Putamen (tissue), 1 donor: ENCODE data around the gene TNS3.

Experiments
- DNase-seq: peaks from one replicate; pipeline ENCODE4 v3.0.0-alpha.2; 2016; ENCODE audit warnings: low spot score

Gene TNS3

DNA sequence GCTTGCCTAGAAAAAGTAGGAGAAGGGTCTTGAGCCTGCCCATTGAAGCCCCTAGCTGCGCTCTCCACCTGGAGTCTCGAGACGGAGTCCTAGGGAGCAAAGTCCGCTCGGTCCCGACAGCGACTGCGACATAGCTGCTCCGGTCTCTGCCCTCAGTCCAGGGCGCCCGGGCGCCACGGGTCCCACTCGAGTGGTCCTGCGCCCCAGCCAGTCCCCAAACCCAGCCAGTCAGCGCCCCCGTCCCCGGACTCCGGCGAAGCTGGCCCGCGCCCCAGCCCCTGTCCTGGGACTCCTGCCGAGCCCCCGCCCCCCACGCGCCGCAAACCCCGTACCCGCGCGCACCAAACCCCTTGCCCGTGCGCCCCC is 490 bp downstream of the TNS3 start:
- no peak for DNase-seq

DNA sequence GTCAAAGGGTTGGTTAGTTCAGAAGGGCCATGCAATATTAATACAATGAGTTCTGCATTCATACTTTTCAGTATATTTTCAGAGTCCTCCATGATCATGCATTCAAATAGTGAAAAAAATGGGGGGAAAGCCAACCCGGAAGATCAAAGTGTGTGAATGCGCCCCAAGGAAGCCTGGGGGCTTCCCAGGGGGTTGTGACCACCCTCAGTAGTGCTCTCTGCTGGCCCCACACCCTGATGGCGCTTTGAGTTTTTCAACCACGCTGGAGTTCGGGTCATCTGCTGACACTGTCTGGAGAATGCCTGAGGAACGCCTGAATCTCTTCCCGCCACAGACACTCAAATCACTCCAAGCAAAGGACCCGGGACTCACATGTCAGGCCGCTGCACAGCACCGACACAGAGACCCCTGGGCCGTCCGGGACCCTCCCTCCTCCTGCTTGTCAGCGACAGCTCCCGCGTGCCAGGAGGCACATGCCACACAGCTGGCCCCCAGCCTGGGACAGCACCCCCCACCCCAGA is 1.0 kb downstream of the TNS3 start:
- DNase-seq, result no peak

- DNase-seq, result no peak
These were observed 1.7 kb downstream of the TNS3 start for GRCh38 chr7:47580175-47580706.

DNA sequence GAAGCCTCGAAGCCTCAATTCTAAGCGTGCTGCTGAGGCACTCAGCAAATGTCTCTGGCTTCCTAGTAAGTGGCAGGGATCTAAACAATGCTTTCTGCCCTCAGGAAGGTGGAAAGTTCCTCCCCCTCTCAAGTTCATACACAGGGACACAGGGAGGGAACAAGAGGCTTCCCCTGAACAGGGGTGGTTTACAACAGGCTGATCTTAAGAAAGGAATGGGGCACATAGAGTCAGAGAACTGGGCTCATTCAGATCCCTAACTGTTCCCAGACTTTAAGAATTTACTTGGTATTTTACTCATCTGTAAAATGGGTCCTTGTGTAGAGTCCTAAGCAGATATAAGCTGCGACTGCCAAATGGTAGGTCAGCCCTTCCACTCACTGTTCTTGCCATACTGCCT is 2.5 kb downstream of the TNS3 start:
- DNase-seq, result no peak

GRCh38 chr7:47578579-47579270 is 3.2 kb downstream of the TNS3 start:
- DNase-seq, result no peak

- DNase-seq, result no peak
These were observed 4.5 kb downstream of the TNS3 start for GRCh38 chr7:47577321-47577919.

- no peak for DNase-seq
These were observed 5.0 kb downstream of the TNS3 start for GRCh38 chr7:47576866-47577306.

DNA sequence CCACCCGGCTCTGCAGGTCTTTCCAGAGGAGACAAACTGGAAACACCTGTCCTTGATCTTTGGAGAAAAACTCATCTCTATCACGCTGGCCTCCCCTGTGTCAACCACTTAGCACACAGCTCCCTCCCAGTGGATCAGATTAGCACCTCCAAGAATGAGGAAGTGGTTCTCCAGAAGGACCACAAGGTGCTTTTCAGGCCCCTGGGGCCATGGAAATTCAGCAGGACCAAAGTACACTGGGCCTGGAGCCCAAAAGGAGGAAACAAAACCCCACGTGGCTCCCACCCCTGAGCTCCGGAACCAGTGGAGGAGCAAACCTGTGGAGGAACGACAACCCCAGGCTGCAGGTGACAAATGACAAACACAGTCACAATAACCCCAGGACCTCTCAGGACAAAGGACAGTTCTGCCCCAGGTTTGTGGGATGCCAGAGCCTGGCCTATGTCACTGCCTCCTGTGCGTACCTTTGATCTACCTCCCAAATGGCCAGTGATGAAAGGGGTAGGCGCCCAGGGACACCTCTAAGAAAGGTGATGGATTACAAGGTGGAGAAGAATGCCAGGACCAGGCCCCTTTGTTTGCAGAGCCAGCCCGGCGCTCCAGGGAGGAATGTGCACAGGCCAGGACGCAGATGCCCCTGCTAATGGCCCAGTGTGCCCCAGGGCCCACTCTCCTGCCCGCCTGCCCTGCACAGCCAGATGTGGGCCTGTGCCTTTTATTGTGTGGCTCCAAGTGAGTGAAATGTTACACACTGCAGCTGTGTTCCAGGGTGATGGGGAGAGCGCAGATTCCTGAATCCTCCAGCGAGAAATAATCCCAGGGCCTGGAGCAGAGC is 5.7 kb downstream of the TNS3 start:
- no peak for DNase-seq

- no peak for DNase-seq
These were observed 7.2 kb downstream of the TNS3 start for GRCh38 chr7:47574482-47575329.

DNA sequence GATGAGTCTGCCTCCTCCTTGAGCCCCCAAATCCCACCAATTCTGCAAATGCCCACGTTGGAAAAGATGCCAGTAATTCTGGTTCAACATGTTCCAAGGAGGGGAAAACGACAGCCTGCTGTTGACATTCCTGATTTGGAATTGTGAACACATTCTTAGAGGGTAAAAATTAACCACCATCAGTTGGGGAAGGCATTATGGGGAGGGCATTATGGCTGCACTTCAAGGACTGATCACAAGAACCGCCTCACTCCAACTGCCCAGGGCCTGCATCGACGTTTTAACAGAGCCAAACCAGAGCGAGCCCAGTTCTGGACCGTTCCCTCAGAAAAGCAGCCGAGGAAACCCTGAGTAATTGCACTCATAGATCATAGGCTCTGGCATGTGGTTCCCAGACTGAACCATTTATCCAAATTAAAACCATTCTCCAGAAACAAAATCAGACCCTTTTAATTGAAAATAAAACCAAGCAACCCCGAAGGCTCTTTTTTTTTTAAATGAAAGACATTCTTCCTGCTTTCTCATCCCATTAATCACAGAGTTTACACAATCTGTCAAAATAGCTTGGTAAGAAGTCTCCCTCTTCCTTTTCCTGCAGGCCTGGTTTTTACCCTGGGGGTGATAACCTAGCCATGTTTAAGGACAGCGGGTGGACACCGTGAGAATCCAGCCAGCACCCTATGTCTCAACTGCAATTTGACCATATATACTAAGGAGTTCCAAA is 8.0 kb downstream of the TNS3 start:
- DNase-seq, result no peak

- DNase-seq, result no peak
These were observed 8.8 kb downstream of the TNS3 start for GRCh38 chr7:47572939-47573757.

DNA sequence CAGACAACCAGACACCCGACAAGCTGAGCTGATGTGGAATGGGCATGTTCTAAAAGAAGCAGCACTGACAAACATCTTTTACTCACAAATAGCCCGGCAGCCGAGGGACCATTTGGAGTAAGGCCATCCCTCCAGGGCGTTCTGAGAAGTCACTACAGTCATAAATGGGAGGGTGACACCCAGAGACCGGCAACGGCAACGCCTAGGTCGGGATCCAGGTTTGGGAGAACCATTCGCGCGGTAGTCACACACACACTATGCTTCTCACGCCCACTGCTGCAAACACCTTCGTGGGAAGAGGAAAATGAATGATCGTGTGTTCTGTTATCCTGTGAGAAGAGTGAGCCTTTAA is 9.8 kb downstream of the TNS3 start:
- no peak for DNase-seq

DNA sequence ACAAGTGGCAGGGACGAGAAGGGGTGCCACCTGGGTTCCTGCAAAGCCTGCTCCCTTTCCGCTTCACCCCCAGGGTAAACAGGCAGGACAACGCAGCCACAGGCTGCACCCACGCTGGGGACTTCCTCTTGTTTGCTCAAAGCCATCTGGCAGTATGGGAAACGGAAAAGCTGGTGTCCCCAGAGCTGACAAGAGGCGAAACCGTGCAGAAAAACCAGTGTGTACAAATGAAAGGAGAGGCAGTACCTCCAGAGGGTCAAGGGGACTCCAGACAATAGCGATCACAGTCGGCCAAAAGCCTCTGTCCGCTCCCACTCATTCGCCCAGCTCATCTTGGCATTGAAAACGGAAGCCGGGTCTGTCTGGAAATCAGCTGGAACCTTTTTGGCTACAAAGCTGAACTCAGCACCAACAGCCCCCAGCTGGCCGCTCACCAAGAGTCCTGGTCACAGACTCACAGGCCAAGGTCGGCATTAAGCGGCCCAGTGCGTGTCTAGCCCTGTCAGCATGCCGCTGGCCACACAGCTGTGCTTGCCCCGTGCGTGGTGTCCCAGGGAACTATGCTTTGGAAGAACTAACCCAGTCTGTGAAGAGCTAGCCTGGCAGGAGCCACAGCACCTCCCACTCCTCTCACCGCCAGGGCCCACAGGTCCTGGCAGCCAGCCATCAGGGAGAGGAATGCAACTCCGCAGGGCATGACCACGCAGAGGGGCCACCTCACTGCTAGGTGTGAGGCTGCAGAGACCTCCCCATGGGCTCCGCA is 10.4 kb downstream of the TNS3 start:
- peak; percentile 20 for DNase-seq

DNA sequence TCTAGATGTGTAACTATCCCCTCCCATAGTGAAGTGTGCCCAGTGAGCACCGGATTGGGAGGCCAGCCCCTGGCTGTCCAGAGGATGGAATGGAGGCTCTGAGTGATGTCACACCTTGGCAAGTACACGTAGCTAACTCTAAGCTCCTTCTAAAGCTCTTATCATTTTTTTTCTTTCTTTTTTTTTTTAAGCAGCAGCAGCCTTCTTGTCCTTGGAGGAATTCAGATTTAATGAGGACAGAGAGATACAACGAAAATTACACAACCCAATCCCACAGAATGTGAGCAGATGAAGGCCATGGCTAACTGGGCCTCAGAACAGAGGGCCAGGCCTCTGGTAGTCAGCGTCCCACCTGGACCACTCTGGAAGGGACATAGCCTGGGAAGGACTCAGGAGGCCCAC is 11.3 kb downstream of the TNS3 start:
- no peak for DNase-seq

DNA sequence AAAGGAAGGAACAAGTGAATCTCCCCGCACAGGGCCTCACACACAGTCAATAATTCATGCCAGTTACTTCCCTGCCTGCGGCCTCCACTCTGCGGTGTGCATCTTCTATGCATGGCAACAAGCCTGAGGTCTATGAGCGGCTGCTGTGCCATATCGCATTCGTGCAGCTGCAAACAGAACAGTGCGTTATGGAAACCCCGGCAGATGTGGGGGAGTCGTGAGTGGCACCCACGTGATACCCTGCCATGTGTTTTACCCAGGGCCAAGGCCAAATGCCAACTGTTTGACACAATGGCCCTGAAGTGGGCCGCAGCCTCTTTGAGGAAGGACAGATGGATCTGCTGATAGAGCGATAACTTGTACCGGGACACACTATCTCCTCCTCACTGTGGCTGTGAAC is 13.4 kb downstream of the TNS3 start:
- DNase-seq, result peak; percentile 56

DNA sequence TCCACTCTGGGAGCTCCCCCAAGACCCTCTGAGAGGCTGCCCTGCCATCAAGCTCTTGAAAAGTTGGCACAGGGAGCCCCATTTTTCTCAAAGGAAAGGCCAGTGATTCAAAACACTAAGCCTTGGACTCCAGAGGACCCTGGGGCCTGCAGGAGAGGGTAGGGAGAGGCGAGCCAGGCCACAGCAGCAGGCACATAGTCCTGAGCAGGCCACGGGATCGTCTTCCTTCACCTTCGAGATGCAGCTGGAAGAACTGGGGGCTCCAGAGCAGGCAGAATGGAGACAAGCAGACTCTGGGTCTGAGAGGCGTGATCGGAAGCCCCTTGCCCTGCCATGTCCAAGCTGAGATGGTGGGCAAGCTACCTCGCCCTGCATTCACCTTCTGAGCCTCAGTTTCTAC is 13.9 kb downstream of the TNS3 start:
- DNase-seq, result no peak

- no peak for DNase-seq
These were observed 16.2 kb downstream of the TNS3 start for GRCh38 chr7:47565640-47566250.

GRCh38 chr7:47563521-47563920 is 18.4 kb downstream of the TNS3 start:
- DNase-seq, result no peak
